IMR-90 (cell line): Measurements from ENCODE around the gene IP6K3. TPM values are rescaled to one million over a fixed set of nuclear protein-coding genes. Genes with fewer than 3 reads are reported as not detected.

Experiments used
- ATAC-seq: fragments of 200-7000 bp; cut with Tn5 transposase; 2 replicates; pipeline ENCODE4 v1.9.1; 2020; ENCODE audit warnings: low read depth, mild to moderate bottlenecking, moderate library complexity
- BruUV-seq: library from RNA; stranded (reverse); fragments of 400-500 nt; replicated peaks from 2 replicates; lab custom pipeline; 2021; lab: Mats Ljungman, UMichigan
- CTCF ChIA-PET: fragments of 300-600 bp; formaldehyde crosslinking; extraction: SDS; loops from one replicate; lab custom pipeline; 2021; ENCODE audit warnings: antibody characterized with exemption; lab: Yijun Ruan, JAX
- POLR2A ChIA-PET: fragments of 300-600 bp; sonication (Branson Sonifier 250); formaldehyde crosslinking; loops from one replicate; lab custom pipeline; 2022; ENCODE audit warnings: antibody characterized with exemption; ENCODE audit not compliant: unreplicated experiment; lab: Charles Lee
- DNase-seq: peaks from one replicate; pipeline ENCODE4 v3.0.0; 2013
- H2AFZ ChIP-seq: replicated peaks from 2 replicates; pipeline ENCODE3; 2013; ENCODE audit warnings: low read length, mild to moderate bottlenecking; ENCODE audit not compliant: poor library complexity
- H2AK5ac ChIP-seq: 2 replicates; pipeline ENCODE4 v1.6.1; 2013; ENCODE audit warnings: low read depth, low read length, inconsistent platforms
- H2AK9ac ChIP-seq: replicated peaks from 2 replicates; pipeline ENCODE3; 2013; ENCODE audit warnings: mild to moderate bottlenecking, low read depth, low read length, moderate library complexity; ENCODE audit not compliant: poor library complexity
- H2BK120ac ChIP-seq: 2 replicates; pipeline ENCODE4 v1.6.1; 2013; ENCODE audit warnings: low read depth, low read length, inconsistent platforms
- H2BK15ac ChIP-seq: 3 replicates; pipeline ENCODE4 v1.6.1; 2013; ENCODE audit warnings: low read depth, low read length, inconsistent platforms
- H2BK20ac ChIP-seq: 2 replicates; pipeline ENCODE4 v1.6.1; 2013; ENCODE audit warnings: low read depth, mild to moderate bottlenecking, inconsistent platforms, low read length, moderate library complexity
- H2BK5ac ChIP-seq: 2 replicates; pipeline ENCODE4 v1.6.1; 2013; ENCODE audit warnings: mild to moderate bottlenecking, low read depth, low read length, inconsistent platforms; ENCODE audit not compliant: poor library complexity, severe bottlenecking
- H3K14ac ChIP-seq: replicated peaks from 2 replicates; pipeline ENCODE4 v1.6.1; 2013; ENCODE audit warnings: low read depth, low read length, inconsistent platforms
- H3K18ac ChIP-seq: 2 replicates; pipeline ENCODE4 v1.6.1; 2013; ENCODE audit warnings: low read depth, low read length, control low read depth
- H3K23ac ChIP-seq: 2 replicates; pipeline ENCODE4 v1.6.1; 2013; ENCODE audit warnings: low read depth, low read length, inconsistent platforms
- H3K27ac ChIP-seq: 2 replicates; pipeline ENCODE4 v1.5.1; 2013; ENCODE audit warnings: mild to moderate bottlenecking, control low read depth, low read length; ENCODE audit not compliant: insufficient read depth
- H3K27me3 ChIP-seq: 2 replicates; pipeline ENCODE4 v1.6.1; 2013; ENCODE audit warnings: low read length; ENCODE audit not compliant: control insufficient read depth, insufficient read depth
- H3K36me3 ChIP-seq: 2 replicates; pipeline ENCODE4 v1.6.1; 2013; ENCODE audit warnings: low read length, mixed read lengths; ENCODE audit not compliant: control insufficient read depth, insufficient read depth
- H3K4ac ChIP-seq: 2 replicates; pipeline ENCODE4 v1.6.1; 2013; ENCODE audit warnings: low read depth, low read length, inconsistent platforms
- H3K4me1 ChIP-seq: 2 replicates; pipeline ENCODE4 v1.6.1; 2013; ENCODE audit warnings: low read length, mixed read lengths; ENCODE audit not compliant: control insufficient read depth, insufficient read depth
- H3K4me2 ChIP-seq: 2 replicates; pipeline ENCODE4 v1.6.1; 2013; ENCODE audit warnings: low read depth, mild to moderate bottlenecking, control low read depth, low read length, moderate library complexity
- H3K4me3 ChIP-seq: 2 replicates; pipeline ENCODE4 v1.5.1; 2013; ENCODE audit warnings: low read depth, mild to moderate bottlenecking, control low read depth, low read length, moderate library complexity; ENCODE audit not compliant: insufficient read depth
- H3K56ac ChIP-seq: 2 replicates; pipeline ENCODE4 v1.6.1; 2013; ENCODE audit warnings: low read length, inconsistent platforms; ENCODE audit not compliant: insufficient read depth; ENCODE audit errors: extremely low read depth
- H3K79me1 ChIP-seq, 2 experiments: 2 replicates each; pipeline ENCODE4 v1.6.1; 2013; ENCODE audit warnings: low read length in 2 of 2, inconsistent platforms in 1 of 2, low read depth in 1 of 2
- H3K9ac ChIP-seq: 2 replicates; pipeline ENCODE4 v1.6.1; 2013; ENCODE audit warnings: low read depth, low read length, control low read depth
- H3K9me1 ChIP-seq: 2 replicates; pipeline ENCODE4 v1.6.1; 2013; ENCODE audit warnings: low read length, inconsistent platforms; ENCODE audit not compliant: insufficient read depth
- H3K9me3 ChIP-seq: 2 replicates; pipeline ENCODE4 v1.6.1; 2013; ENCODE audit warnings: low read length; ENCODE audit not compliant: control insufficient read depth, insufficient read depth
- H4K20me1 ChIP-seq: 2 replicates; pipeline ENCODE4 v1.6.1; 2013; ENCODE audit warnings: low read length, inconsistent platforms; ENCODE audit not compliant: insufficient read depth
- H4K5ac ChIP-seq: 2 replicates; pipeline ENCODE4 v1.6.1; 2013; ENCODE audit warnings: mild to moderate bottlenecking, low read depth, low read length, control low read depth
- H4K8ac ChIP-seq, 2 experiments: 2 replicates each; pipeline ENCODE4 v1.6.1; 2013; ENCODE audit warnings: low read depth in 2 of 2, low read length in 2 of 2, control low read depth in 1 of 2, inconsistent platforms in 1 of 2
- H4K91ac ChIP-seq: 2 replicates; pipeline ENCODE4 v1.6.1; 2013; ENCODE audit warnings: low read depth, low read length, inconsistent platforms; ENCODE audit not compliant: insufficient read depth
- BHLHE40 ChIP-seq: fragments of 150-350 bp; IDR thresholded peaks from 2 replicates; pipeline ENCODE4 v1.6.1; 2016; ENCODE audit warnings: mild to moderate bottlenecking, low read depth, low read length
- CEBPB ChIP-seq: IDR thresholded peaks from 2 replicates; pipeline ENCODE4 v1.6.1; 2012; ENCODE audit warnings: low read depth, low read length, improper control_type of control experiment
- CHD1 ChIP-seq: IDR thresholded peaks from 2 replicates; pipeline ENCODE4 v1.6.1; 2012; ENCODE audit warnings: low read depth, low read length, improper control_type of control experiment
- CTCF ChIP-seq: conservative IDR thresholded peaks from 2 replicates; pipeline ENCODE4 v1.5.1; 2012; ENCODE audit warnings: mild to moderate bottlenecking, low read depth, low read length, improper control_type of control experiment
- FOS ChIP-seq: fragments of 150-350 bp; IDR thresholded peaks from 2 replicates; pipeline ENCODE4 v1.6.1; 2016; ENCODE audit warnings: low read depth, low read length
- MAFK ChIP-seq: IDR thresholded peaks from 2 replicates; pipeline ENCODE4 v1.6.1; 2012; ENCODE audit warnings: low read depth, low read length, improper control_type of control experiment
- MAZ ChIP-seq: IDR thresholded peaks from 2 replicates; pipeline ENCODE4 v1.6.1; 2012; ENCODE audit warnings: low read depth, mild to moderate bottlenecking, low read length, improper control_type of control experiment, moderate library complexity, borderline replicate concordance
- MXI1 ChIP-seq: IDR thresholded peaks from 2 replicates; pipeline ENCODE4 v1.6.1; 2012; ENCODE audit warnings: low read depth, mild to moderate bottlenecking, low read length, moderate library complexity, borderline replicate concordance
- NFE2L2 ChIP-seq: fragments of 150-350 bp; IDR thresholded peaks from 2 replicates; pipeline ENCODE4 v1.6.1; 2016; ENCODE audit warnings: low read depth, mild to moderate bottlenecking, low read length
- POLR2A ChIP-seq: IDR thresholded peaks from 2 replicates; pipeline ENCODE4 v1.6.1; 2012; ENCODE audit warnings: mild to moderate bottlenecking, low read depth, low read length
- RAD21 ChIP-seq: IDR thresholded peaks from 2 replicates; pipeline ENCODE4 v1.6.1; 2012; ENCODE audit warnings: low read length, improper control_type of control experiment
- RCOR1 ChIP-seq: IDR thresholded peaks from 2 replicates; pipeline ENCODE4 v1.6.1; 2012; ENCODE audit warnings: mild to moderate bottlenecking, low read length, improper control_type of control experiment; ENCODE audit not compliant: insufficient replicate concordance
- RFX5 ChIP-seq: IDR thresholded peaks from 2 replicates; pipeline ENCODE4 v1.8.0; 2012; ENCODE audit warnings: low read depth, mild to moderate bottlenecking, low read length, moderate library complexity
- SMC3 ChIP-seq: fragments of 150-350 bp; IDR thresholded peaks from 2 replicates; pipeline ENCODE4 v1.6.1; 2016; ENCODE audit warnings: low read depth, mild to moderate bottlenecking, antibody characterized with exemption, low read length, moderate library complexity
- USF2 ChIP-seq: fragments of 150-350 bp; IDR thresholded peaks from 2 replicates; pipeline ENCODE4 v1.6.1; 2017; ENCODE audit warnings: mild to moderate bottlenecking, antibody characterized with exemption, low read length, low read depth
- WGBS, 2 experiments: methylation state at CpG; one replicate each; pipeline versions ENCODE4 v1.1.5 to v1.1.7; 2013; ENCODE audit warnings: missing lambda C conversion rate in 2 of 2; ENCODE audit not compliant: insufficient read length in 1 of 2; ENCODE audit errors: extremely low coverage in 2 of 2; 5-methylcytosine and 5-hydroxymethylcytosine counted together
- dilution Hi-C: fragments of 300-500 bp; cut with HindIII; formaldehyde crosslinking; loops from one replicate; pipeline ENCODE4 v1.14.3; 2018; ENCODE audit warnings: low sequenced_read_pairs; ENCODE audit not compliant: unreplicated experiment
- in situ Hi-C: fragments of 300-500 bp; cut with MboI; formaldehyde crosslinking; loops from 3 replicates; pipeline ENCODE4 v1.14.3; 2019; ENCODE audit warnings: low sequenced_read_pairs, inconsistent platforms, mixed read lengths
- intact Hi-C: fragments of 100-400 bp; cut with micrococcal nuclease; formaldehyde crosslinking; loops from 2 replicates; pipeline ENCODE4 v1.10.0; 2022
- polyA plus RNA-seq, 3 experiments: library from polyadenylated mRNA; depleted of rRNA; stranded (reverse); fragments of >200 nt; gene quantifications; 2 replicates each; pipeline ENCODE4 v1.2.3, GENCODE V29; 2012; ENCODE audit warnings: low replicate concordance in 1 of 3
- total RNA-seq: library from RNA; depleted of rRNA; stranded (reverse); fragments of >200 nt; gene quantifications from 2 replicates; pipeline ENCODE4 v1.2.3, GENCODE V29; 2012

The IP6K3 gene
- total and polyA plus RNA-seq, 2 of the 4 experiments (the other 2 are of a cell fraction) = 0.18 to 0.51 TPM

GRCh38 chr6:33688006-33688405 lies 58.7 kb downstream of the IP6K3 start:
- Histone ChIP-seq H3K56ac (no peak overlapping the region), H2BK120ac (no peak overlapping the region), H3K4me3 (no peak overlapping the region), H4K5ac (no peak overlapping the region), H2BK20ac (no peak overlapping the region), H3K4ac (no peak overlapping the region), H2AK9ac (no peak overlapping the region), H3K23ac (no peak overlapping the region), H3K9me3 (no peaks in the 10 kb centered on the region), H3K27ac (no peak overlapping the region), H4K20me1 (no peaks in the 10 kb centered on the region), H3K9me1 (peaks cover 9% of the 10 kb centered on the region; the same call in 1 of the 2 replicates), H3K9ac (no peak overlapping the region), H2AFZ (no peak overlapping the region), H3K18ac (no peak overlapping the region), H3K4me2 (no peak overlapping the region), H3K14ac (no peak overlapping the region), H3K36me3 (peaks cover 13% of the 10 kb centered on the region), H2BK5ac (no peak overlapping the region), H2BK15ac (no peak overlapping the region), H3K79me1 (no peaks in the 10 kb centered on the region), H3K4me1 (no peaks in the 10 kb centered on the region), H4K8ac (no peak overlapping the region), H4K91ac (no peak overlapping the region), H3K27me3 (no peaks in the 10 kb centered on the region), H2AK5ac (no peak overlapping the region)
- TF ChIP-seq RCOR1 (no peak), CEBPB (no peak), NFE2L2 (no peak), USF2 (no peak), MXI1 (no peak), MAFK (no peak), RFX5 (no peak), SMC3 (no peak), RAD21 (no peak), CHD1 (no peak), CTCF (no peak), MAZ (no peak), FOS (no peak), BHLHE40 (no peak), POLR2A (no peak)
- CTCF ChIA-PET = no interaction called here
- no peak for ATAC-seq
- 99% methylated on average over 10 of the region's 20 CpGs; no CpG with 5 or more reads in 1 of the 2 experiments for WGBS, 2 experiments
- intact Hi-C loops = no loop called here
- in situ Hi-C loops = no loop called here
- DNase-seq = no peak
- POLR2A ChIA-PET = interaction anchor here (0.6 kb wide), 1 partner anchor 197 kb away, joined by 3 read pairs; no protein-coding TSS in a partner anchor
- dilution Hi-C loops = no loop called here
- BruUV-seq = no TSS peak
